Neutrophil (primary cell): ENCODE data around the gene TMEM135.
"Not testable (repeated sequence)": the region's sequence is repeated elsewhere in the genome, so short reads cannot be mapped to it uniquely, and the experiment has no call there.

Experiments used
- H3K27ac ChIP-seq: fragments of 200-600 bp; sonication (generic); 2 replicates; pipeline ENCODE4 v1.5.1; 2016; ENCODE audit warnings: mild to moderate bottlenecking, moderate library complexity
- H3K27me3 ChIP-seq: fragments of 200-600 bp; sonication (generic); 2 replicates; pipeline ENCODE4 v1.6.0; 2016; ENCODE audit warnings: mild to moderate bottlenecking
- H3K36me3 ChIP-seq: fragments of 200-600 bp; sonication (generic); 2 replicates; pipeline ENCODE4 v1.5.1; 2017
- H3K4me1 ChIP-seq, 2 experiments: fragments of 200-600 bp in 1 of 2; sonication (generic) in 1 of 2; 1 replicate in 1 of 2; 2 replicates in 1 of 2; pipeline versions ENCODE4 v1.5.1 to v1.6.1; 2013 to 2016; ENCODE audit warnings: low read depth in 1 of 2, low read length in 1 of 2, mild to moderate bottlenecking in 1 of 2, moderate library complexity in 1 of 2; ENCODE audit not compliant: control insufficient read depth in 1 of 2, insufficient read depth in 1 of 2
- H3K4me3 ChIP-seq, 2 experiments: fragments of 200-600 bp in 1 of 2; sonication (generic) in 1 of 2; 1 replicate in 1 of 2; 2 replicates in 1 of 2; pipeline ENCODE4 v1.5.1; 2013 to 2016; ENCODE audit warnings: low read depth in 1 of 2, low read length in 1 of 2, mild to moderate bottlenecking in 1 of 2, moderate library complexity in 1 of 2
- H3K9me3 ChIP-seq: fragments of 200-600 bp; sonication (generic); 2 replicates; pipeline ENCODE4 v1.5.1; 2016
- TF ChIP-seq, protein P1 (sequence below): fragments of 200-600 bp; sonication (generic); IDR thresholded peaks from 2 replicates; pipeline ENCODE4 v1.5.1; 2016; ENCODE audit warnings: antibody characterized with exemption

The TMEM135 gene

DNA sequence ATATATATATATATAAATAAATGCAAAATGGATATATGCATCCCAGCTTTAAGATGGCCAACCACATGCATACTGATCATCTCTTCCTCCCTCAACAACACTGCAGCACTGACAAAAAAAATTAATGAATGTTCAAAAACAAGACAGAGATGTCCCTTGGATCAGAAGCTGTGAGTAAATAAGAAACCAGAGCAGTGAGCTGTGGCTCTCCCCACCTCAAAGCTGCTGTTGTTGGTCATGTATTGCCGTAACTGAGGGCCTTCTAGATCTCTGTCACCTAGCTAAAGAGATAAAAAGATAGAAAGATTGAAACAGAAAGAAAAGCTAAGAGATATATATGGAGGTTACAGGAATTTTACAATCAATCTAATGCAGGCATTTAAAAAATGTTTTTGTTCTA, 15.5 kb upstream of the TMEM135 start:
- Histone ChIP-seq H3K36me3 (no peaks in the 10 kb centered on the region), H3K4me1 (no peaks in the 10 kb centered on the region), H3K27me3 (no peaks in the 10 kb centered on the region), H3K27ac (no peak overlapping the region), H3K9me3 (no peaks in the 10 kb centered on the region), H3K4me3 (no peak overlapping the region)
- TF ChIP-seq, protein P1, sequence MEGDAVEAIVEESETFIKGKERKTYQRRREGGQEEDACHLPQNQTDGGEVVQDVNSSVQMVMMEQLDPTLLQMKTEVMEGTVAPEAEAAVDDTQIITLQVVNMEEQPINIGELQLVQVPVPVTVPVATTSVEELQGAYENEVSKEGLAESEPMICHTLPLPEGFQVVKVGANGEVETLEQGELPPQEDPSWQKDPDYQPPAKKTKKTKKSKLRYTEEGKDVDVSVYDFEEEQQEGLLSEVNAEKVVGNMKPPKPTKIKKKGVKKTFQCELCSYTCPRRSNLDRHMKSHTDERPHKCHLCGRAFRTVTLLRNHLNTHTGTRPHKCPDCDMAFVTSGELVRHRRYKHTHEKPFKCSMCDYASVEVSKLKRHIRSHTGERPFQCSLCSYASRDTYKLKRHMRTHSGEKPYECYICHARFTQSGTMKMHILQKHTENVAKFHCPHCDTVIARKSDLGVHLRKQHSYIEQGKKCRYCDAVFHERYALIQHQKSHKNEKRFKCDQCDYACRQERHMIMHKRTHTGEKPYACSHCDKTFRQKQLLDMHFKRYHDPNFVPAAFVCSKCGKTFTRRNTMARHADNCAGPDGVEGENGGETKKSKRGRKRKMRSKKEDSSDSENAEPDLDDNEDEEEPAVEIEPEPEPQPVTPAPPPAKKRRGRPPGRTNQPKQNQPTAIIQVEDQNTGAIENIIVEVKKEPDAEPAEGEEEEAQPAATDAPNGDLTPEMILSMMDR: no peak

DNA sequence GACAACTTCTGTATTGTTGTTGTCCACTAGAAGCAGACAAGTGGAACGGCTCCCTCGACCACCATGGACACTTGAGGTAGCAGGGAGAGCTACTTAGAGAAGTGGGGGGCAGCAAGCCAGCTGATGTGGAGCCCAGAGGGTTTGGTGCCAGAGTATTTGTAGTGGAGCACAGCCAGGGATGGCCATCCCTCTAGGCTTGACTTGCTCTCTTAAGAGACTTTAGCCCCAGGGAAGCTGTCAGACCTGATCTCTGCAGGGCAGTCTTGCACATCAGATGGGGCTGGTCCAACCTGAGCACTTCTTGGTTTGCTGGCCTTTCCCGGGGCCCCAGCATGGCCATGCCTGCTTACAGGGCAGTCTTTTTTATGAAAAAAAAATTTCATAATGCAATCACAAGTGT, 15.0 kb upstream of the TMEM135 start:
- Histone ChIP-seq H3K4me3 (no peak overlapping the region), H3K4me1 (no peaks in the 10 kb centered on the region), H3K9me3 (no peaks in the 10 kb centered on the region), H3K27ac (no peak overlapping the region), H3K36me3 (no peaks in the 10 kb centered on the region), H3K27me3 (no peaks in the 10 kb centered on the region)
- TF ChIP-seq, protein P1: no peak

DNA sequence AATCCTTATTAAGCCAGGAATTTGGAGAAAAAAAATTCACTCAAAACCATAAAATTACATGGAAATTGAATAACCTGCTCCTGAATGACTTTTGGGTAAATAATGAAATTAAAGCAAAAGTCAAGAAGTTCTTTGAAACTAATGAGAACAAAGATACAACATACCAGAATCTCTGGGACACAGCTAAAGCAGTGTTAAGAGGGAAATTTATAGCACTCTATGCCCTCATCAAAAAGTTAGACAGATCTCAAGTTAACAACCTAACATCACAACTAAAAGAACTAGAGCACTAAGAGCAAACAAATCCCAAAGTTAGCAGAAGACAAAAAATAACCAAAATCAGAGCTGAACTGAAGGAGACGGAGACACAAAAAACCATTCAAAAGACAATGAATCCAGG, 11.3 kb upstream of the TMEM135 start:
- H3K27me3 ChIP-seq, H3K4me3 ChIP-seq, H3K27ac ChIP-seq, H3K36me3 ChIP-seq, H3K4me1 ChIP-seq, H3K9me3 ChIP-seq: not testable (repeated sequence)

DNA sequence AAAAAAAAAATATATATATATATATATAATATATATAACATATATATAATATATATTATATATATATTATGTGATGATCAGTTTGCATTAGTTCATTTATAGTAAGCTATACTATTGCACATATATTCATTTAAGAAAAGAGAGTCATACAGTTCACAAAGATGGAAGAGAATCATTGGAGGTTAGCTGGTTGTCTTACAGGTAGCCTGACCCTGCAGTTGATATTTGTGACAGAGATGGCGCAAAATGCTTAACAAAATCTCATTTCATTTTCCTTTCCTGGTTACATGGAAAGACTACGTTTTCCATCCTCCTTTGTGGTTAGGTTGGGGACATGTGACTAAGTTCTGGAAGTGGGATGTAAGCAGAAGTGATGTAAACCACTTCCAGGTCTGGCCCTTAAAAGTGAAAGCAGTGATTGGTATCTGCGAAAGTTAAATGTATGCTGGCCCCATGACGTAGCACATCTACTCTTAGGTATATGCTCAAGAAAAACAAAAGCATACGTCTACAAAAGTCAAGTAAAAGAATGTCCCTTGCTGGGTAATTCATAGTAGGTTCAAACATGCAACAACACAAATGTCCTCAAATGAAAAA, 7.2 kb upstream of the TMEM135 start:
- Histone ChIP-seq H3K4me3 (no peak overlapping the region), H3K36me3 (no peaks in the 10 kb centered on the region), H3K9me3 (no peaks in the 10 kb centered on the region), H3K4me1 (no peaks in the 10 kb centered on the region), H3K27me3 (peaks cover 12% of the 10 kb centered on the region), H3K27ac (no peak overlapping the region)
- TF ChIP-seq, protein P1: no peak

DNA sequence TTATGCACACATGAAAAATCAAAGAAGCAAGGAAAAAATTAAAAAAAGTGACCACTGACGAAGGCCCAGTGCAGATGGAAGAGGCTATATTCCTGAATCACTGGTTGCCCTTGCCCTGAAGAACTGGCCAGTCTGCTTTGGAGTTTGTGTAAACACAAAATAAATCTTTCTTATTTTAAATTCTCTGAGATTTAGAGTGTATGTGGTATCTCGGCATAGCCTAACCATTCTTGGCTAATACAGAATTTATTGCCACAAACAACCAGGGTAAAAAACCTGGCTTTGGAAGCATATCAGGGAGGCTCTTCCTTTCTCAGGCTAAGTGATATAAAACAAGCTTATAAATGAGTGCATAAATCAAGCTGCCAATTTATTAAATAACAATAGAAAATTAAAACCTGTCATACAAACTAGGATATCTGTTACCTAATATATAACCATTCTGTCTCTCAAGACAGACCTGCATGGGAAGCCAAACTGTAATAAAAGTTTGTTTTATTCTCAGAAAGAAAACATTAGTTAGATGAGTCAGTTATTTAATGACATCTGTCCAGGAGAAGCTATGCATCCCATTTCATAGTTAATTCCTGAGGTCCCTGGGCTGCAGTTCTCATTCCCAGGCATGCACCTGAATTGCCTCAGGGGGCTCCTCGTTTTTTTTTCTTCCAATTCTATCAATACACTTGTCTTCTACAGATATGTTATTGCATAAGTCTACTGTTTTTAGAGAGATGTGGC, 6.1 kb upstream of the TMEM135 start:
- Histone ChIP-seq H3K9me3 (no peaks in the 10 kb centered on the region), H3K36me3 (no peaks in the 10 kb centered on the region), H3K27me3 (peaks cover 17% of the 10 kb centered on the region), H3K27ac (no peak overlapping the region), H3K4me3 (no peak overlapping the region), H3K4me1 (no peaks in the 10 kb centered on the region)
- TF ChIP-seq, protein P1: no peak

DNA sequence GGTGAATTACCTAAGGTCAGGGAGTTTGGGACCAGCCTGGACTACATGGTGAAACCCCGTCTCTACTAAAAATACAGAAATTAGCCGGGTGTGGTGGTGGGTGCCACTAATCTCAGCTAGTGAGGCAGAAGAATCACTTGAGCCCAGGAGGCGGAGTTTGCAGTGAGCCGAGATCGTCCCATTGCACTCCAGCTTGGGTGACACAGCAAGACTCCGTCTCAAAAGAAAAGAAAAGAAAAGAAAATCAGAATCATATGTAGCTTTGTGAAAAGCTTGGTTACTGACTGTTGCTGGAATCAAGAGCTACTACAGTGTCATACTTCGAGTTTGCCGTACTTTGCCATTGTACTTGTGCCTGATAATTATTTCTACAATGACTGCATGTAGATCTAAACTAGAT, 4.2 kb upstream of the TMEM135 start:
- Histone ChIP-seq H3K36me3 (no peaks in the 10 kb centered on the region), H3K27ac (no peak overlapping the region), H3K4me1 (peaks cover 4 to 13% of the 10 kb centered on the region in 2 experiments), H3K27me3 (peaks cover 23% of the 10 kb centered on the region), H3K4me3 (no peak overlapping the region), H3K9me3 (no peaks in the 10 kb centered on the region)
- TF ChIP-seq, protein P1: no peak
